GM18951 (cell line): ENCODE measurements around the gene CEP41.

Source experiments
- POLR2A ChIP-seq: IDR thresholded peaks from 4 replicates; pipeline ENCODE4 v1.6.1; 2011; ENCODE audit warnings: mild to moderate bottlenecking; ENCODE audit not compliant: insufficient read length, insufficient read depth; ENCODE audit errors: extremely low read depth
- in situ Hi-C: fragments of 300-500 bp; cut with MboI; formaldehyde crosslinking; loops from one replicate; pipeline ENCODE4 v1.12.0; 2022; ENCODE audit warnings: low sequenced_read_pairs, mixed read lengths, inconsistent platforms; ENCODE audit not compliant: unreplicated experiment

The CEP41 gene

DNA sequence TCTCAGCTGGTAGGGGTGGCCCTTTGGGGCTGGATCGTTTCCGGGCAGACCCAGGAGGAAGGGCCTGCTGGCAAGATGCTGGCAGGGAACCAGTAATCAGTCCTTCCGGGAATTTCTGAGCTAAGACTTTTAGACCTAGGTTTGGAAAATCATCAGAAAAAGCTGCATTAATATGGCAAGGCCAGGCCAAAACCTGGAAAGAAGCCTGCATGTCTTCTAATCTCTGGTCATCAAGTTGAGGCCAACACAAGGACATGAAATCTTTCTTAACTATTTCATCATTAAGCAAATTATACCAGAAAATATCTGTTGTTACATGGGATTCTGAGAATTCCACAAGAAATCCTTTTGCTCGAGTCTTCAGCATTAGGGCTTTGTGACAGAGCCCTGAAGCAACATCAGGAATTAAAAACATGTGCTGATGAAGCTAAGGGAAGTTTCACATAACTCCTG lies 40.7 kb downstream of the CEP41 start:
- in situ Hi-C loops: no loop called here
- no peak for TF ChIP-seq POLR2A

DNA sequence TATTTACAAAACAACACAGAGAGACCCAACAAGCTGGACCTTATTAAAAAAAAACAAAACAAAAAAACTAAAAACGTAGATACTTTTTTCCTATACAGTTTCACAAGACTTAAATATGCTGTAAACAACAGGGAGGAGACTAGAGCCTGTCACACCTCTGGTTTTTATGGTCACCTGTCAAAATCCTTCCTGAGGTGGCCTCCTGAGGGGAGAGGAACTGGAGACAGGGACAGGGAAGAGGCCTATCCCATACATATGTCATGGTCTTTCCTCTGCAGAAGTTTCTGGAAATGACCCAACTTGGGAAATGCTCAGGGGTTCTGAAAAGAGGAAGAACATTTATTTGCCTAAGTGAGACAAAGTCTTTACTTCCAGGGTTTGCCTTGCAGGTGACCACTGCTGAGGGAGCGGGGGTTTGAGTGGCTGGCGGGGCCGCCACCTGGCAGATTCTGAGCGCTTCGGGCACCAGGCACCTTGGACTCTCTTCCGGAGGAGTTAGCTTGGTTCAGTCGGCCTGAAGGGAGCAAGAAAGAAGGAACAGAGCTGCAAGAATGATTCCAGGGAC lies 42.2 kb downstream of the CEP41 start:
- TF ChIP-seq POLR2A: no peak
- in situ Hi-C loops: no loop called here

DNA sequence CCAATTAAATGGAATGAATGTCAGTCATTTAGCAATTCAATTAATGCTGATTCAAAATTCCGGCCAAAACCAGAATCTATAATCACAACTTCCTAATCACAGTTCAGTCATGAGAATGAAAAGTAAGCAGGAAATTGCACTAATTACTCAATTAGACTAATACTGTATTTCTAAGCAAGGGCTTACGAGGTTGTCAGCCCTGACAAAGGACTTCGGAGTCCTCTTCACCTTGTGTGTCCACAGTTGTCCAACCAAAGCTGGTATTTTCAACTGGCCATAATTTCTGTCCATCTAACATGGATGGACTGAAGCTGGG lies 43.1 kb downstream of the CEP41 start:
- TF ChIP-seq POLR2A: no peak

DNA sequence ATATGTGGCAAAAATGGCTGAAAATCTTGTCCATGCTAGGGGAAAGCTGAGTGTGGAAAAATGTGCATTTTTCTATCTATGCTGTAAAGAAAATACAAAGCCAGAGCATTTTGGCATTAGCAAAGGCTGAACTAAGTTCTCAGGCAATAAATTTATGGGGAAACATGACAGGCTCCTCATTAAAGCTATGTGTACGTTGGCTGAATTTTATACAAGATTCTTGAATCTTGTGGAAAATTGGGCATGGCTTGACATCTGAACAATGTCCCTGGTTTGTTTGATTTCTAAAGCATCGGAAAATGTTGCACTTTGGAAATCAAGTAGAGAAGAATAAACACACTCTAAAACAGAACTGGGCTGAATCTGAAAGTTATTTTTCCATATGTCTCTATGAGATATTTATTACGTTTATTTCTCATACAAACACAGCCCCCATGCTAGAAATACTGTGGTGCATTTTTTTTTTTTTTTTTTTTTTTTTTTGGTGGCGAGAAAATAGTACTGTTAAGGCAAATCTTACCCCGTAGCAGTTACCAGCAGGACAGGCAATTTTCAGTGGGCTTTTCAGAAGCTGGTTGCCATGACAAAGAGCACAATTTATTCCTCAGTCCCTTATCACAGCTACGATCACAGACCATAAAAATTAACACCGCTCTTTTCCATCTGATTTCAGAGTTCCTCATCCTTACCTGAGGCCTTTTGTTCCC lies 43.6 kb downstream of the CEP41 start:
- no peak for TF ChIP-seq POLR2A
- in situ Hi-C loops: no loop called here

More for the DNA sequence above, 43.1 kb downstream of the CEP41 start:
- in situ Hi-C loops: no loop called here

DNA sequence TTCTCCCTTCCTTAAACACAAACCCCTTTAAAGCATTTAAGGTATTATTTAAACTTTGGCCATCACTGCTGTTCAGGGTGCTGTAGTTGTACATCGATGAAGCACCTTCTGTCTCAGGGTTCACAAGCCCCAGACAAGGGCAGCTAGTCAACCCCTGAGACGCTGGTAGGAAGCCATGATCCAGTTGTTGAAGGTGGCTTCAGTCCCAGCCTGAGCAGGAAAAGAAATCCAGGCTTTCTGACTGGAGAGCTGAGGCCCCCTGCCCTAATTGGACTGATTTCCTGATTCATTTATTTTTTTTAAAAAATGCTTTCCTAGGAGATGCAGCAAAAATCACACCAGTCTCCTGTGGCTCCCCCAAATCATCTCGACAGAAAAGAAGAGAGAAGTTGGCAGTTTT lies 44.7 kb downstream of the CEP41 start:
- in situ Hi-C loops: no loop called here
- no peak for TF ChIP-seq POLR2A

DNA sequence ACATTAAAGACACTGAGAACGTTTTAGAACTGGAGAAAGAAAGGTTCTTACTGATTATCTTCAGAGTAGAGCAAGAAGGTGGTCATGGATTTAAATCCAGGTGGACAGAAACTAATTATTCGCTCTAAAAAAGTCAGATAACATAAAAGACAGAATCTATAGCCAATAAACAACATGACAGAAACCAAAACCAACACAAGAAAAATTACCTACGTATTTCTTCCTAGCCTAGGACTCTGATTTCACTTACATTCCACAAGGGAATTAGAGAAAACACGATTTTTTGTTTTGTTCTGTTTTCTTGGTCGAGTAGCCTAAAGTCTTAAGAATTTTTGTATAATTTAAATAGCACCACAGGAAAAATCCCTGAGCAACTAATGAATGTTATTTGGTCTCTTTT lies 45.4 kb downstream of the CEP41 start:
- in situ Hi-C loops: no loop called here
- no peak for TF ChIP-seq POLR2A

DNA sequence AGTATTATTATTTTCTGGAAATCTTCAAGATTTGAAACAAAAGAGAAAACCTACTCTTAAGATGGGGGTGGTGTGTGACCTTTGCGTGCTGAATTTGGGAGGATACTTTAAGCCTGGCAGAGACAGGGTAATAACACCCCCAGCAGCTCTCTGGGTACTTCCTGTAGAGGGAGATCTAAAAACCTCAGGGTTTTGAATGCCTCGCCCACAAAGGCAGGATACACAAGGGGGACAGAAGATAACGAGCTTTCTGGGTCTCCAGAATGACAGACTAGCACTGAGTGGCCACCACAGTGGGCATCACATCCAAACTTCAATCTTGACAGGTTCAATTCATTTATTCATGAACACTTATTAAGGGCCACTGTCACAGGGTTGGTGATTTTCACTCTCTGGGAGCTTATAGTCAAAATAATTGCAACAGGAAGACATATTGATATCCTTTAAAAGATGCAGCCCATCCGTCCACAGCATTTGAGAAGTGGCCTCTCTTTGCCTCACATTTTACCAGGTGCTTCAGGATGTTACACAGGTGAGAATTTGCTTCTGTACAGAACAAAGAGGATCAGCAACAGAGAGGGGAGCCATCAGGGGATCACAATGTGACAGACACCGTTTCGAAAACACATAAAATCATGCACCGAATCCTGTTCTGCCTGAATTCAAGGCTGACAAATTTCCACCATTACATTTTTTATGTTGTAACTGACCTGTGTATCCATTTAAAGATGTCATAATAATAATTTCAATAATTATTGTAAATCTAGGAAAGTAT lies 46.2 kb downstream of the CEP41 start:
- no peak for TF ChIP-seq POLR2A
- in situ Hi-C loops: no loop called here

DNA sequence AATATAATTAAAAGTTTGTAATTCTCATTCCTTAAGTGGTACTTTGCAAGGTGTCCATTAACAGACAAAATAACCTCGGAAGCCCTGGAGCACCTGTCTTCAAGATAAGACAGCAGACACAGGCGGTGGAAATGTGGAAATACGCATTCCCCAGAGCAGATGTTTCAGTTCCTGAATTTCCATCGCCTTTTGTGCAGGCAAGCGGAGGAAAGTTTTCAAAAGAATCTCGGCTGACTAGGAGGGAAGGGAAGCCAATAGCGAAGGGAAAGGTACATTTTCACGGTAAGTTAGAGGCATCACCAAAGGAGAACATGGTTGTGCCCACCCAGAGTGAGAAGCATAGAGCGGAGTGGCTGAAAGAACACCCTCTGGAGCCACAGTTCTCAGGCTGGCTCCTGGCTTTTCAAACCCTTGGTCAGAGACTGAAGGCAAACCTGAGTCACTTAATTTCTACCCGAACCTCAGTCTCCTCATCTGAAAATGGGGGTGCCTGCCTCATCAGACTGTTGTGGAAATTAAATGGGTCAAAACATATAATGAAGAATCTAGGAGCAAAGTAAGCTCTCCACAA lies 46.9 kb downstream of the CEP41 start:
- no peak for TF ChIP-seq POLR2A
- in situ Hi-C loops: no loop called here

DNA sequence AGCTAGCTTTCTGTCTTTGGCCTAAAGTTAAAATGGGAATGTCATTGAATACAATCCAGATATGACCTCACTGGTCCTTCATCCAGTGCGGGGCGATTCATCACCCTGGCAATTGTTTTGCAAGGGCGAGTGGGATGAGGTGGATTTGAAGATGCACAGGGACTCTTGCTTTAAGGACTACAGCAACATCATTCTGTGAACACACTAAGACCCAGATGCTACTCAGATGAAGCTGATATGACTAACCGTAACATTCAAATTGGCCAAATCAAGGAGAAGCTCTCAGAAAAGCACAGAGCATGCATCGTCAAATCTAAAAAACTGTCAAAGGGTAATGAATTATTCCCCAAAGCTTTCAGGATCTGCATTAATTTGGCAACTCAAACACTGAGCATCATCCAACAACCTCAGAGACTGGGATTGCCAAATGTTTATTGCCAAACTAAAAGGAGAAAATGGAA lies 47.7 kb downstream of the CEP41 start:
- no peak for TF ChIP-seq POLR2A
- in situ Hi-C loops: no loop called here

DNA sequence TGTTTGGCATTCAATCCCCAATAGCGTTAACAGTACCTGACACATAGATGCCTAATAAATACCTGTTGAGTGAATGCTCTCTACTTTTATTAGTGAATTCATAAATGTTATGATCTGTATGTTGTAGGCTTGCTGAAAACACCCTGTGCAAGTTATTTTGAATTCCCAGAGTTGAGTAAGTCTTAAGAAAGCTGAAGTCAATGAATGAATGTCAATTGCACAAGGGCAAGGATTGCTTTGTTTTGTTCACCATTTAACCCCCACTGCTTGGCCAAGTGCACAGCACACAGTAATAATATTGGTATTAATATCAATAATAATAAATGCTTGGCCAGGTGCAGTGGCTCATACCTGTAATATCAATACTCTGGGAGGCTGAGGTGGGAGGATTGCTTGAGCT lies 50.3 kb downstream of the CEP41 start:
- in situ Hi-C loops: no loop called here
- TF ChIP-seq POLR2A: no peak

DNA sequence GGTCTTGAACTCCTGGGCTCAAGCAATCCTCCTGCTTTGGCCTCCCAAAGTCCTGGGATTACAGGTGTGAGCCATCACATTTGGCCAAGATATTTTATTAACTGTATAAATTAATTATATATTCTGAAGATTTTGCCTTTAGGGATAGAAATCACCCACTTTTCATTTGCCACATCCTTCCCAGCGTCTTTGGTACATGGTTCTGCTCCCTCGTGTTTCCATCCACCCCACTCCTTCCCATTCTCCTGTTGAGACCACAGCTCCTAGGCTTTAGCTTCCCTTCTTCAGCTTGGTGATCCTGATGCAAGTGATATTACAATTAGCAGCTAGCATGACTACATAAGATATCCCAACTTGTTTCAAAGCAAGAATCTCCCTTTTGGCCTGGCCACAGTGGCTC lies 52.1 kb downstream of the CEP41 start:
- in situ Hi-C loops: no loop called here
- TF ChIP-seq POLR2A: no peak

DNA sequence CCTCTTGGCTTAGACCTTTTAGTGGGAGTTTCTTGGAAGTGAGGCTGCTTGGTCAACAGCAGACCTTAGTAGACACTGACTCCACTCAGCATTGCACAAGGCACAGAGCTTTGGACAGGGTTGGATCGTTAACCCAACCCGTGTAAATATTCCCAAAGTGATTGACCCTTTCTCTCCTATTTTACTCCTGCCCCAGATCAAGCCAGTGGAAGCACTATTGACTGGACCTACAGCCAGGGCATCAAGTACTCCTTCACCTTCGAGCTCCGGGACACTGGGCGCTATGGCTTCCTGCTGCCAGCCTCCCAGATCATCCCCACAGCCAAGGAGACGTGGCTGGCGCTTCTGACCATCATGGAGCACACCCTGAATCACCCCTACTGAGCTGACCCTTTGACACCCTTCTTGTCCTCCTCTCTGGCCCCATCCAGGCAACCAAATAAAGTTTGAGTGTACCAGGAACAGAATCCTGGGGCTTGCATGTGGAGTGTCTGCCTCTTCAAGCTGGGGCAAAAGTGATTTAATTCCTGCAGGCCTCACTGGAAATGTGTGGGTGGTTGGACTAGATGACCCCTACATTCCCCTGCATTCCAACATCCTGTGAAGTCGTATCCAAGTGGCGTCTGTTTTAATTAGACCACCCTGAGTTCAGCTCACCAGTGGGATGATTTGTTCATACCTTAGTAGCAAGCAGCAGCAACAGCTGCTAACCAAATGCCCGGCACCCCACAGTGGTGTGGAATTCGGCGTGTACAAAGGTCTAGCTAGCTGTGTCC lies 53.0 kb downstream of the CEP41 start:
- no peak for TF ChIP-seq POLR2A
- in situ Hi-C loops: no loop called here

DNA sequence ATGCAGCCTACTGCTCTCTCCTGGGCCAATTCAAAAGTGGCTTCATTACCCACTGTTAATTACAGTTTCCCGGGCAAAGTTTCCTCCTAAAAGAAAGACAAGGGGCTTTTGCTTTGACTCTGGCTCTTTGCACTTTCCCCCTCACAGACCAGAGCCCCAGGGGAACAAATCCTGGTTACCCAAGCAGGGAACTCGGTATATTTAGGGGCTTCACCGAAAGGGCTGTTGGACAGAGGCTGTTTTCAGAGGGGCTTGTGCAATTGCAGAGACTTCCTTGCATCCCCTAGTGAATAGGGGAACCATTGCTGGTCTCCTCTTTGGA lies 53.5 kb downstream of the CEP41 start:
- TF ChIP-seq POLR2A: no peak
- in situ Hi-C loops: no loop called here

DNA sequence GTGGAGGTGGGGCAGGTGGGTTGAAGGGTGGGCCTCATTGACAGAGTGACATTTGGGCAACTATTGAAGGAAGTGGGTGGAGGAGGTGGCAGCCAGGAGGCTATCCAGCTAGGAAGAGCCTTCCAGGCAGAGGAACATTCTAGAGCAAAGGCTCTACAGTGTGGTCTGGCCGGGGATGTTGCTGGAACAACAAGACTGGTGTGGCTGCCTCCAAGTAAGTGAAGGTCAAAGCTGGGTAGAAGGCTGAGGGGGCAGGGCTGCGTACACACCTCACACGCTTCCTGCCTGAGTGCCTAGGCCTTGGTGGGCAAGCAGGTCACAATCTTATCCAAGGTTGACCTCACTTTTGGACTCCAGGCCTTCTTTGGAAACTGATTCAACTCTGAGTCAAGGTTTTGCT lies 53.9 kb downstream of the CEP41 start:
- TF ChIP-seq POLR2A: no peak
- in situ Hi-C loops: no loop called here
